ENCODE measurements around the gene RAB3IL1. TPM values are rescaled to one million over a fixed set of nuclear protein-coding genes. Genes with fewer than 3 reads are reported as not detected.
"Not testable (repeated sequence)": the region's sequence is repeated elsewhere in the genome, so short reads cannot be mapped to it uniquely, and the experiment has no call there.

The RAB3IL1 gene
- polyA plus RNA-seq (2012; ENCODE audit: insufficient read depth, insufficient read length): 8.6 TPM

GRCh38 chr11:61917334-61918109, at the start of gene RAB3IL1:
Gene RAB3IL1 (minus strand): TSS chr11:61917566. CDS start chr11:61917367, 199 bp downstream.
- H3K4me3 ChIP-seq (ENCODE audit: low read length): peak within 1 kb of the TSS; percentile 45
- DNase-seq (ENCODE audit: low read depth, low spot score): no peak

GRCh38 chr11:61966734-61967115, 49.4 kb upstream of the RAB3IL1 start:
- DNase-seq (ENCODE audit: low read depth, low spot score): no peak

GRCh38 chr11:61964666-61965271, 47.4 kb upstream of the RAB3IL1 start:
- not testable (repeated sequence) for DNase-seq (ENCODE audit: low read depth, low spot score); H3K4me3 ChIP-seq (ENCODE audit: low read length)

More at GRCh38 chr11:61966734-61967115, 49.4 kb upstream of the RAB3IL1 start:
- H3K4me3 ChIP-seq (ENCODE audit: low read length): peak overlapping the region; percentile 99

GRCh38 chr11:61964058-61964665, 46.8 kb upstream of the RAB3IL1 start:
- no peak for DNase-seq (ENCODE audit: low read depth, low spot score)
- H3K4me3 ChIP-seq (ENCODE audit: low read length): no peak overlapping the region

- H3K4me3 ChIP-seq (ENCODE audit: low read length): no peak overlapping the region
- no peak for DNase-seq (ENCODE audit: low read depth, low spot score)
These were observed 46.1 kb upstream of the RAB3IL1 start for GRCh38 chr11:61963282-61964057.

- DNase-seq (ENCODE audit: low read depth, low spot score): no peak
- H3K4me3 ChIP-seq (ENCODE audit: low read length): no peak overlapping the region
These were observed 45.6 kb upstream of the RAB3IL1 start for GRCh38 chr11:61963016-61963281.

GRCh38 chr11:61962213-61963015, 45.0 kb upstream of the RAB3IL1 start:
- DNase-seq (ENCODE audit: low read depth, low spot score): no peak

GRCh38 chr11:61961570-61962212, 44.3 kb upstream of the RAB3IL1 start:
- DNase-seq (ENCODE audit: low read depth, low spot score): no peak
- H3K4me3 ChIP-seq (ENCODE audit: low read length): no peak overlapping the region

More at GRCh38 chr11:61962213-61963015, 45.0 kb upstream of the RAB3IL1 start:
- no peak overlapping the region for H3K4me3 ChIP-seq (ENCODE audit: low read length)

GRCh38 chr11:61960532-61960931, 43.2 kb upstream of the RAB3IL1 start:
- DNase-seq (ENCODE audit: low read depth, low spot score): no peak
- H3K4me3 ChIP-seq (ENCODE audit: low read length): no peak overlapping the region

- no peak overlapping the region for H3K4me3 ChIP-seq (ENCODE audit: low read length)
- no peak for DNase-seq (ENCODE audit: low read depth, low spot score)
These were observed 42.3 kb upstream of the RAB3IL1 start for GRCh38 chr11:61959678-61960077.

GRCh38 chr11:61959114-61959513, 41.7 kb upstream of the RAB3IL1 start:
- DNase-seq (ENCODE audit: low read depth, low spot score): no peak
- H3K4me3 ChIP-seq (ENCODE audit: low read length): no peak overlapping the region

- H3K4me3 ChIP-seq (ENCODE audit: low read length): no peak overlapping the region
- no peak for DNase-seq (ENCODE audit: low read depth, low spot score)
These were observed 41.2 kb upstream of the RAB3IL1 start for GRCh38 chr11:61958590-61958989.

- no peak for DNase-seq (ENCODE audit: low read depth, low spot score)
These were observed 39.8 kb upstream of the RAB3IL1 start for GRCh38 chr11:61957021-61957770.

GRCh38 chr11:61956191-61957020, 39.0 kb upstream of the RAB3IL1 start:
- H3K4me3 ChIP-seq (ENCODE audit: low read length): no peak overlapping the region
- no peak for DNase-seq (ENCODE audit: low read depth, low spot score)

More at GRCh38 chr11:61957021-61957770, 39.8 kb upstream of the RAB3IL1 start:
- H3K4me3 ChIP-seq (ENCODE audit: low read length): no peak overlapping the region

- no peak for DNase-seq (ENCODE audit: low read depth, low spot score)
- H3K4me3 ChIP-seq (ENCODE audit: low read length): no peak overlapping the region
These were observed 38.2 kb upstream of the RAB3IL1 start for GRCh38 chr11:61955422-61956135.

- no peak overlapping the region for H3K4me3 ChIP-seq (ENCODE audit: low read length)
- DNase-seq (ENCODE audit: low read depth, low spot score): no peak
These were observed 37.6 kb upstream of the RAB3IL1 start for GRCh38 chr11:61954851-61955421.
